GM18520 (cell line): Measurements from ENCODE around the gene ADAMTS8.
"Not testable (repeated sequence)": the region's sequence is repeated elsewhere in the genome, so short reads cannot be mapped to it uniquely, and the experiment has no call there.

Source experiments
- ATAC-seq: cut with Tn5 transposase; IDR thresholded peaks from one replicate; pipeline ENCODE4 v1.9.1; 2021; ENCODE audit not compliant: unreplicated experiment

ADAMTS8 gene

DNA sequence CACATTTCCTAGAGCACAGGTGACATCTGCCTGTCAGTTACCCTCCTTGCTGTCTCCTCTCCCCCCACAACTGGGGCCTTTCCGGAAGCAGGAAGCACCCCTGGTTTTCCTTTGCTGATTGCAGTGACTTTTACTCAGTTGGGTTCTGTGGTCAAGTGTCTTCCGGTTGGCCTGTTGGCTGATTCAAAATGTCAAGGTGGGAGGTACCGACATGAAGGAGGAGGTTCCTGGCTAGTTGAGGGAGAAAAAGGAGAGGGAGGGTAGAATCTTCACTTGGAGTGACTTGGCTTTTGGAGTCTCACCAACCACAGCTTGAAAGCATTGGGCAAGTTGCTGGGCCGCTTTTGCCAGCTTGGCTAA lies 10.7 kb upstream of the ADAMTS8 start:
- ATAC-seq, result no peak

DNA sequence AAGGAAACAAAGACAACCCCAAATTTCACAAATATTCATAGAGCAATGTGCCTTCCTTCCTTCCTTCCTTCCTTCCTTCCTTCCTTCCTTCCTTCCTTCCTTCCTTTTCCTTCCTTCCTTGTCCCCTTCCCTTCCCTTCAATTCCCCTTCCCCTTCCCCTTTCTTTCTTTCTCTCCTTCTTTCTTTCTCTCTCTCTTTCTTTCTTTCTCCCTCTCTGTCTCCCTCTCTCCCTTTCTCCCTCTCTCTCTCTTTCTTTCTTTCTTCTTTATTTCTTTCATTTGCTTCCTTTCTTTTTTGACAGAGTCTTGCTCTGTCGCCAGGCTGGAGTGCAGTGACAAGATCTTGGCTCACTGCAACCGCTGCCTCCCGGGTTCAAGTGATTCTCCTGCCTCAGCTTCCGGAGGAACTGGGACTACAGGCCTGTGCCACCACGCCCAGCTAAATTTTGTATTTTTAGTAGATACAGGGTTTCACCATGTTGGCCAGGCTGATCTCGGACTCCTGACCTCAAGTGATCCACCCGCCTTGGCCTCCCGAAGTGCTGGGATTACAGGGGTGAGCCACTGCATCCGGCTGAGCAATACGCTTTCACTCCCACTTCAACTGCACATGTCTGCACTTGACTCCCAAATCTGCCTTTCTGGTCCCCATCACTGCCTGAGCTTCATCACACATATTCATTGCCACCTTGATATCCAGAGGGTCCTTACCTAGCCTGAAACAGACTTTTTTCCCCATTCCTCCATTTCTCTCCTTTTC lies 10.2 kb upstream of the ADAMTS8 start:
- not testable (repeated sequence) for ATAC-seq

- ATAC-seq, result no peak
Measured at GRCh38 chr11:130437848-130438247, 9.4 kb upstream of the ADAMTS8 start.

- ATAC-seq, result no peak
Measured at GRCh38 chr11:130436171-130436570, 7.8 kb upstream of the ADAMTS8 start.

- no peak for ATAC-seq
Measured at GRCh38 chr11:130435671-130436070, 7.3 kb upstream of the ADAMTS8 start.

DNA sequence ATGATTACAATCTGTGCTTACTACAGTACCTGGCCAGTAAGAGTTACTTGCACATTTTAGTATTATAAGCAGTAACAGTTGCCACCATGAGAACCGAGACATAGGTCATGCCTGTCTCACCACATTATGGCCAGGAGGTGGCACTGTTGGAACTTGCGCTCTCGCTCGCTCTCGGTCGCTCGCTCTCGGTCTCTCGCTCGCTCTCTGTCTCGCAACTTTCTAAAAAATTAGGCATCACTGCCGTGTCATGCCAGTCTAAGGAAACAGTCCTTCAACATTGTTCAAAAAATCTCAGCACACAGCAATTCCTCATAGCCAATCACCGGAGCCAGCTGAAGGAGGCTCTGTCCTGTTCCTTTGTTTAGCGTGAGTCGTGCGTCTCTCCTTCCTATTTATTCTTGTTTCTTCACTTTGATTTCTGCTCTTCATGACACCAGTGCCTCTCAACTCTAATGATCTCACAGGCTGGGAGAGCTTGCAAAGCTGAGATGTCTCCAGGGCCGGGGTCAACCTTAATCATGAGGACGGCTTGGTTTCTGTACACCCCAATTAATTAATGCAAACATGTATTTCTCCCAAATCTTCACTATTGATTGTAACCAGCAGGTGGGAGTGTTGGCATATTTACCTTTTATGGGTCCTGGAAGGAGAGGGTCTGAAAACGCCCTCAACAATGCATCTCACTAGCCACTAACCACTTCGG lies 6.3 kb upstream of the ADAMTS8 start:
- ATAC-seq, result peak; percentile 77

DNA sequence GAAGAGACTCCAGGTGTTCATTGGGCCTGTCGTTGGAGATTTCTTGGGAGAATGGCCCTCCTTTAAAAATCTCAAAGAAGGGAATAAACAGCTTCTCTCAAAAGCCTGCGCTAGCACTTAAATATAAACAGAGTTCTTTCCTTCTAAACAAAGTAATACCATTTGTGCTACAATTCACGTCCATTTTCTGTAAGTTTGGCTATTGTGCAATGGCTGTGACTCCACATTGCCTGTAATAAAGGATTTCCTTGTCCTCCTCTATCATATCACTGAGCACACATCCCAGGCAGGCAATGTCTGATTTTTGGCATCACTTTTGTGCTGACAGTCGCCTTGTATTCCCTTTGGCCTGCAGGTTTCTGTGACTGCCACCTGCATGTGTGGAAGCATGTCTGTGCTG lies 4.9 kb upstream of the ADAMTS8 start:
- no peak for ATAC-seq

DNA sequence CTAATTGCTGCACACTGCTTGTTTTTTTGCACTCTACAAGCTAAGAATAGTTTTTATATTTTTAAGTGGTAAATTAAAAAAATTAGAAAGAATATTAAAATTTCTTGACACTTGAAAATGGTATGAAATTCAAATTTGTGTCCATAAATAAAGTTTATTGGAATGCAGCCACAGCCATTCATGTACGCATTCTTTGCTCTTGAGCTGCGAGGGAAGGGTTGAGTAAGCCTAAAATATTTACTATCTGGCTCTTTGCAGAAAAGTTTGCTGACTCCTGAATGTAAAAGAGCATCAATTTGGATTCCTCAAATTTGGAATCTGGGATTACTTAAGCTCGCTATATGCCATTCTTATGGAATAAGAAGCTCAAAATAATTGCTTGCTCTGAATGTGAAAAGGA lies 3.4 kb upstream of the ADAMTS8 start:
- no peak for ATAC-seq

DNA sequence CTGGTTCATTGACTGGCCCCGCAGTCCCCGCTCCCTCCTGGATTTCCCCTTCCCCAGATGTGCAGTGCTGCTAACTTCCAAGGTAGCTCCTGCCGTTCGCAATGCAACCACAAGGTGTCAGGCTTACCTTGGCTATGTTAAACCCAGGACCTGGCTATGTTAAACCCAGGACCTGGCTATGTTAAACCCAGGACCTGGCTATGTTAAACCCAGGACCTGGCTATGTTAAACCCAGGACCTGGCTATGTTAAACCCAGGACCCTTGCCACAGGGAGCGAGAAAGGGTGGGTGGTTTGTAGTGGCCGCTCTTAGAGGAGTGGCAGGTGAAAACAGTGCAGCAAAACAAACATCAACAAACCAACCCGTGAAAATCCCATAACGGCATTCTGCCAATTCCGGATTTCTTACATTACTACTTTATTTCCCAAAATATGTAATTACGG lies 2.9 kb upstream of the ADAMTS8 start:
- ATAC-seq, result no peak

- no peak for ATAC-seq
Measured at GRCh38 chr11:130429983-130430382, 1.6 kb upstream of the ADAMTS8 start.

- no peak for ATAC-seq
Measured at GRCh38 chr11:130429120-130429681, 792 bp upstream of the ADAMTS8 start.

DNA sequence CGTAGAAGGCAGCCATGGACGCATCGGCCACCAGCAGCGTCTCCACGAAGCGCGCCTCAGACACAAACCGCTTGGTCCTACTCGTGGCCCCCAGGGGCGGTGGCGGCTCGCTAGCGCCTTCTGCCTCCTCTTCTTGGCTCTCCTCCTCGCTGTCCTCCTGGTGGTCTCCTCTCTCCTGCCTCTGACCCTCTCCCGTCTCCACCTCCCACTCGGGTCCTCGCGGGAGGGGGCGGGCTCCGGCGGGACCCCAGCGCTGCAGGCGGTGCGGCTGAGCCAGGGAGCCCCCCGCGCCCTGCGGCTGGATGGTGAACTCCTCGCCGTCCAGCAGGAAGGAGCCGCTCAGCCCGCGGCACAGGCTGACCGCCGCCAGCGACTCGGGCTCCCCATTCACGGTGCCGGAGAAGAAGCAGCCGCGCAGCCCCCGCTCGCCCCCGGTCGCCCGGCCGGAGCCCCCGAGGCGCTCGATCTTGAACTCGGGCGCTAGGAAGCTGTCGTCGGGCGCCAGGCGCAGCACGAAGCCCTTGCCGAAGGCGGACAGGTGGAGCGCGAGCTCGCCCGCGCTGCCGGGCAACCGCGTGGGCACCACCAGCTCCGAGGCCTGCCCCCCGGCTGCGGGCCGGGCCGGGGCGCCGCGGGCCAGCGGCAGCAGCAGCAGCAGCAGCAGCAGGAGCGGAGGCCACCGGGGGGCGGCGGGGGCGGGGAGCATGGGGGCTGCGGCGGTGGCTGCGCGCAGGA lies 661 bp downstream of the ADAMTS8 start:
- ATAC-seq, result no peak

DNA sequence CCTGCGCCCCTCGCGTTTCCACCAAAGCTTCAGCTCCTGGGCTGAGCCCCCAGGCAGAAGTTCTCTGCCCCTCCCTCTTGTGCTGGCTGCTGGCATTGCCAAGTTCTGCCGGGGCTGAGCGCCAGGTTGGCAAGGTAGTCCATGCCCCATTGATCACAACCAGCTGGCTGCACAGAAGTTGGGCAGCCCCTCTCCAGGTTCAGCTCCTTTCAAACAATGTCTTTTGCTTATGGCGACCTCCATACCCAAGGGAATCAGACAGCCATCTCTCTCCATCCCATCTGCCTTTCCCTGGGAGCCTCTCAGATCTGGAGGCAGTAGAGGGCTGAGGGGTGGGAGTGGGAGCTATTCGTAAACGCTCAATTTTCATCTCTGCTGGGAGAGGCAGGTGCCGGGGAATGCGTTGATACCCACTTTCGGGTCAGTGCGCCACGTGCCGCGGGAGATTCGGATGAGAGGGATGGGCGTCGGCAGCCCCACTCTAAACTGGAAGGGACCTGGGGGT lies 1.5 kb downstream of the ADAMTS8 start:
- ATAC-seq, result no peak

GRCh38 chr11:130426223-130426836 lies 2.1 kb downstream of the ADAMTS8 start:
- ATAC-seq, result no peak

DNA sequence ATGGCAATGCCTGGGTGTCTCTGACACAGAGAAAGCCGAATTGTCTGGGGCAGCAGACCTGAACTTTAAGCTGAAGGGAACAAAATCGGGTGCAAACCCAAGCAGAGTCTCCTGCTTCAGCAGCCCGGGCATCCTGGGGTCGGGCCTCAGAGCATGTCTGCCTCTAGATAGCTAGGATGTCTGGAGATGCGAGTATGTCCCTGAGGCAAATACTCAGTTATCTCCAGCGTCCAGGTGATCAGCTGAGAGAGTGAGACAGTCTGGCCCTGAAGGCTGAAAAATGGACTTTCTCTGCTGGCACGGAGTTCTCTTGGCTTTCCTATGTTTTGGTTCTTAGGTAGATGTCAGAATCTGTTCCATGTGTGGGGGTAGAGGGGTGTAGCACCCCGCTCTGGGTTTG lies 3.3 kb downstream of the ADAMTS8 start:
- no peak for ATAC-seq

GRCh38 chr11:130424613-130425140 lies 3.7 kb downstream of the ADAMTS8 start:
- ATAC-seq, result no peak

DNA sequence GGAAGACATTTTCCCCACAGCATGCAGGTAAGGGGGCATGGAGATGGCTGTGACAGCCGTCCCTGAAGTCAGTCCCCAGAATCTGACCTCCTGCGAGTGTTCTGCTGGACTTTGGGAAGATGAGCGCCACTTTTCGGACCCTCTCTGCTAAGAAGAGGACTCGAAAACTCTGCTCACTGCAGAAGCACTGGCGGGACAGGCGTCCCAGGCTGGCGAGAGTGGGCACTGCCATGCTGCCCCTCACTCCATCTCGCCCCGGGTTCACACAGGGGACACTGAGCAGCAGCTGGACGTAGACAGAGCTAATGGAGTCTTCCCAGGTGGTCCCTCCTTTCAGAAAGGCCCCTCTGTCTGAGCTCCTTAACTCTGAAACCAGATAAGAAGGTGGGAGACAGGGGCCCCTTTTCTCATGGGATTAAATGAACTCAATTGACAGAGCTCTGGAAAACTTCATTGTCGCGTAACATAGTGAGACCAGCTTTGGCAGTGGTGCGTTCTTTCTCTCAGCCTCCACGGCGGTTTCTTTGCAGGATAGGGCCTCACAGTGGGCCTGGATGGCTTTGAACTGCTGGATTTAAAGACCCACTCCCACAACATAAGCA lies 4.8 kb downstream of the ADAMTS8 start:
- no peak for ATAC-seq

- ATAC-seq, result no peak
Measured at GRCh38 chr11:130422251-130422995, 6.0 kb downstream of the ADAMTS8 start.

DNA sequence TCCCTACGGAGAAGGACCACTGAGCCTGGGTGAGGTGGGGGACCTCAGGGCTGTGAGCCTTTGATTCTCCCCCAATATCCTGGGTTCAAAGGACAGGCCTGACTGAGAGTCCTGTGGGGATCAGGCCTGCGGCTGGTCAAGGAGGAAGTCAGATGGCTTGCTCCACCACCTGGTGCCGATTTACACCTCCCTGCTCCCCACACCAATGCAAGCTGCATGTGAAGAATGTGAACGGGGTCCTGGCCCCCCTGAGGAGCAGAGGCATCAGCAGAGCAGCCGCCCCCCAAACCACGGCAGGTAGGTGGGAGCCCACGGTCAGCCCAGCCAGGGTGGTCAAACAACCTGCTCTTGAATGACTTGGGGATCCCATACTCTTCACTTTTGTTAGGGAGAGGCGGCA lies 6.7 kb downstream of the ADAMTS8 start:
- ATAC-seq, result no peak

DNA sequence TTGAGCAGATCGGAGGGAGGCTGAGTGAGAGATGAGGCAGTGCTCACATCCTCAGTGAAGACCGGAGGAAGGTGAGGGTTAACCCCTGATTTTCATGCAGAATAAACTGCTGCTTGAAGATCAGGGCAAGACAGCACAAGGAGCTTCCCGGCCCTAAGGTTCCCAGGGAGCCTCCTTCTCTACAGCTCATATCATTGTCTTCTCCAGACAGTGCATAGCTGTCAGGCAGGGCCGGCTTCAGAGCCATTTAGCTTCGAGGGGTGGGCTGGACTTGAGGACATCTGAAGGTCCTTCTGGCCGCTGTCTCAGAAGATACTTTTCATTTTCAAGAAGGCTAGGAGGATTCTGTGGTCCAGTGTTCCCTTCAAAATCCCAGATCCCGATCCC lies 7.2 kb downstream of the ADAMTS8 start:
- no peak for ATAC-seq
